Putamen (tissue), 1 donor: Measurements from ENCODE around the gene EIF2S1.
"Not testable (repeated sequence)": the region's sequence is repeated elsewhere in the genome, so short reads cannot be mapped to it uniquely, and the experiment has no call there.

ENCODE experiments used
- DNase-seq: peaks from one replicate; pipeline ENCODE4 v3.0.0-alpha.2; 2016; ENCODE audit warnings: low spot score

The EIF2S1 gene

GRCh38 chr14:67372833-67373232 lies 12.7 kb downstream of the EIF2S1 start:
- no peak for DNase-seq

GRCh38 chr14:67373347-67373746 lies 13.2 kb downstream of the EIF2S1 start:
- DNase-seq = no peak

- DNase-seq = no peak
These were observed 17.8 kb downstream of the EIF2S1 start for GRCh38 chr14:67377916-67378315.

- no peak for DNase-seq
These were observed 25.0 kb downstream of the EIF2S1 start for GRCh38 chr14:67385120-67385519.

GRCh38 chr14:67385618-67386017 lies 25.5 kb downstream of the EIF2S1 start:
- no peak for DNase-seq

- DNase-seq = no peak
These were observed 27.1 kb downstream of the EIF2S1 start for GRCh38 chr14:67387195-67387594.

- no peak for DNase-seq
These were observed 29.1 kb downstream of the EIF2S1 start for GRCh38 chr14:67389275-67389674.

GRCh38 chr14:67389811-67390534 lies 29.8 kb downstream of the EIF2S1 start:
- no peak for DNase-seq

GRCh38 chr14:67391268-67391667 lies 31.1 kb downstream of the EIF2S1 start:
- no peak for DNase-seq

- DNase-seq = no peak
These were observed 32.0 kb downstream of the EIF2S1 start for GRCh38 chr14:67392123-67392522.

- DNase-seq = no peak
These were observed 32.7 kb downstream of the EIF2S1 start for GRCh38 chr14:67392800-67393199.

- no peak for DNase-seq
These were observed 33.6 kb downstream of the EIF2S1 start for GRCh38 chr14:67393689-67394088.

GRCh38 chr14:67395086-67395875 lies 35.2 kb downstream of the EIF2S1 start:
- DNase-seq = no peak

- DNase-seq = no peak
These were observed 35.7 kb downstream of the EIF2S1 start for GRCh38 chr14:67395876-67396189.

- DNase-seq = no peak
These were observed 36.3 kb downstream of the EIF2S1 start for GRCh38 chr14:67396381-67396970.

GRCh38 chr14:67397536-67397935 lies 37.4 kb downstream of the EIF2S1 start:
- DNase-seq = no peak

- no peak for DNase-seq
These were observed 40.3 kb downstream of the EIF2S1 start for GRCh38 chr14:67400434-67400833.

- DNase-seq = no peak
These were observed 45.6 kb downstream of the EIF2S1 start for GRCh38 chr14:67405771-67406170.

GRCh38 chr14:67408122-67408801 lies 48.1 kb downstream of the EIF2S1 start:
- not testable (repeated sequence) for DNase-seq

GRCh38 chr14:67409461-67409860 lies 49.3 kb downstream of the EIF2S1 start:
- DNase-seq = no peak

- DNase-seq = no peak
These were observed 50.2 kb downstream of the EIF2S1 start for GRCh38 chr14:67410313-67410712.

GRCh38 chr14:67411370-67411769 lies 51.2 kb downstream of the EIF2S1 start:
- DNase-seq = no peak
